GM12872 (cell line): ENCODE results near the gene RNF8.

ENCODE experiments used
- CTCF ChIP-seq: IDR thresholded peaks from 3 replicates; pipeline ENCODE4 v1.5.1; 2011; ENCODE audit warnings: low read depth, mild to moderate bottlenecking, low read length, moderate library complexity; ENCODE audit not compliant: insufficient read depth

The RNF8 gene

GRCh38 chr6:37435816-37436215, 82.0 kb downstream of the RNF8 start:
- no peak for TF ChIP-seq CTCF

GRCh38 chr6:37438930-37439329, 85.1 kb downstream of the RNF8 start:
- no peak for TF ChIP-seq CTCF

- no peak for TF ChIP-seq CTCF
Measured at GRCh38 chr6:37441651-37442050, 87.9 kb downstream of the RNF8 start.

- TF ChIP-seq CTCF = no peak
Measured at GRCh38 chr6:37442416-37443215, 88.8 kb downstream of the RNF8 start.
